22Rv1 (cell line): ENCODE results near the gene MSRB2.

ENCODE experiments used
- ZFX ChIP-seq: fragments of 450-650 bp; IDR thresholded peaks from 2 replicates; pipeline ENCODE4 v1.6.1; 2017; ENCODE audit warnings: antibody characterized with exemption, borderline replicate concordance
- TF ChIP-seq, protein P1 (sequence below): fragments of 450-650 bp; IDR thresholded peaks from 2 replicates; pipeline ENCODE4 v1.5.1; 2017; ENCODE audit warnings: mild to moderate bottlenecking

DNA sequence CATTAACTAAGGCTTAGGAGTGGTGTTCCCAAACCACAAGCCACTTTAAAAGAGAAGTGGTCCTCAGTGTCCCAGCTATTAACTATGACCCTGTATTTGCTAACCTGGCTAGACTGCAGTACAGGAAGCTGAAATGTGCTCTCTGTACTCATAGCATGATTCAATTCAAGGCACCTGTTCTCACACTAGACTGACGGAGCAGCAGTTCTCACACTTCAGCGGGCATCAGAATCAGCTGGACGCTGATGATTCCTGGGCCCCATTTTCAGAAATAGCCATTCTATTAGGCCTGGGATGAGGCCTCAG lies 24.5 kb upstream of the MSRB2 start:
- TF ChIP-seq, protein P1, sequence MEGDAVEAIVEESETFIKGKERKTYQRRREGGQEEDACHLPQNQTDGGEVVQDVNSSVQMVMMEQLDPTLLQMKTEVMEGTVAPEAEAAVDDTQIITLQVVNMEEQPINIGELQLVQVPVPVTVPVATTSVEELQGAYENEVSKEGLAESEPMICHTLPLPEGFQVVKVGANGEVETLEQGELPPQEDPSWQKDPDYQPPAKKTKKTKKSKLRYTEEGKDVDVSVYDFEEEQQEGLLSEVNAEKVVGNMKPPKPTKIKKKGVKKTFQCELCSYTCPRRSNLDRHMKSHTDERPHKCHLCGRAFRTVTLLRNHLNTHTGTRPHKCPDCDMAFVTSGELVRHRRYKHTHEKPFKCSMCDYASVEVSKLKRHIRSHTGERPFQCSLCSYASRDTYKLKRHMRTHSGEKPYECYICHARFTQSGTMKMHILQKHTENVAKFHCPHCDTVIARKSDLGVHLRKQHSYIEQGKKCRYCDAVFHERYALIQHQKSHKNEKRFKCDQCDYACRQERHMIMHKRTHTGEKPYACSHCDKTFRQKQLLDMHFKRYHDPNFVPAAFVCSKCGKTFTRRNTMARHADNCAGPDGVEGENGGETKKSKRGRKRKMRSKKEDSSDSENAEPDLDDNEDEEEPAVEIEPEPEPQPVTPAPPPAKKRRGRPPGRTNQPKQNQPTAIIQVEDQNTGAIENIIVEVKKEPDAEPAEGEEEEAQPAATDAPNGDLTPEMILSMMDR, result no peak
- no peak for TF ChIP-seq ZFX
